ENCODE measurements around the gene NUP205.
"Not testable (repeated sequence)": the region's sequence is repeated elsewhere in the genome, so short reads cannot be mapped to it uniquely, and the experiment has no call there.

The NUP205 gene

GRCh38 chr7:135670179-135670578 is 112.5 kb downstream of the NUP205 start:
- no peak for DNase-seq

GRCh38 chr7:135672560-135673359 is 115.0 kb downstream of the NUP205 start:
- DNase-seq, result peak; percentile 45 to 50 (median 47)

GRCh38 chr7:135673360-135673706 is 115.6 kb downstream of the NUP205 start:
- DNase-seq, result no peak

GRCh38 chr7:135678612-135679575 is 121.2 kb downstream of the NUP205 start:
- no peak for DNase-seq

GRCh38 chr7:135681762-135682161 is 124.0 kb downstream of the NUP205 start:
- DNase-seq, result no peak

- DNase-seq, result no peak
Observed at GRCh38 chr7:135682191-135682590, 124.5 kb downstream of the NUP205 start.

GRCh38 chr7:135683609-135684008 is 125.9 kb downstream of the NUP205 start:
- no peak for DNase-seq

GRCh38 chr7:135684136-135684535 is 126.4 kb downstream of the NUP205 start:
- no peak for DNase-seq

- no peak for DNase-seq
Observed at GRCh38 chr7:135684699-135685098, 127.0 kb downstream of the NUP205 start.

GRCh38 chr7:135685306-135686084 is 127.8 kb downstream of the NUP205 start:
- no peak for DNase-seq

- no peak for DNase-seq
Observed at GRCh38 chr7:135687466-135687865, 129.7 kb downstream of the NUP205 start.

GRCh38 chr7:135690566-135690965 is 132.8 kb downstream of the NUP205 start:
- no peak for DNase-seq

- DNase-seq, result no peak
Observed at GRCh38 chr7:135692055-135692454, 134.3 kb downstream of the NUP205 start.

- DNase-seq, result not testable (repeated sequence)
Observed at GRCh38 chr7:135692606-135693005, 134.9 kb downstream of the NUP205 start.

- no peak for DNase-seq
Observed at GRCh38 chr7:135693558-135693957, 135.8 kb downstream of the NUP205 start.

GRCh38 chr7:135697276-135698049 is 139.7 kb downstream of the NUP205 start:
- DNase-seq, result no peak
